Liver (tissue), 9 donors: ENCODE results near the gene ECE1. TPM values are rescaled to one million over a fixed set of nuclear protein-coding genes. Genes with fewer than 3 reads are reported as not detected.
A peak's percentile ranks its signal among the peaks of the same experiment; 100 is the strongest.

Experiments used
- DNase-seq: peaks from one replicate; pipeline ENCODE4 v3.0.0-alpha.2; 2017; ENCODE audit warnings: low spot score
- H3K27ac ChIP-seq, 2 donors: one replicate each; pipeline ENCODE4 v1.7.0; 2013; ENCODE audit warnings: inconsistent platforms in 2 of 2, low read length in 2 of 2, control low read depth in 1 of 2, low read depth in 1 of 2, mild to moderate bottlenecking in 1 of 2
- H3K27me3 ChIP-seq, 4 donors: one replicate each; pipeline versions ENCODE4 v1.6.1 to v1.7.0; 2013; ENCODE audit warnings: low read length in 3 of 4, inconsistent platforms in 1 of 4, mild to moderate bottlenecking in 1 of 4, moderate library complexity in 1 of 4; ENCODE audit not compliant: control insufficient read depth in 4 of 4, insufficient read depth in 4 of 4
- H3K36me3 ChIP-seq, 4 donors: one replicate each; pipeline versions ENCODE4 v1.6.1 to v1.7.0; 2013; ENCODE audit warnings: low read length in 3 of 4, mild to moderate bottlenecking in 3 of 4, low read depth in 1 of 4, moderate library complexity in 1 of 4; ENCODE audit not compliant: control insufficient read depth in 4 of 4, insufficient read depth in 3 of 4
- H3K4me1 ChIP-seq, 4 donors: one replicate each; pipeline versions ENCODE4 v1.6.1 to v1.7.0; 2013; ENCODE audit warnings: low read length in 3 of 4, mild to moderate bottlenecking in 3 of 4, moderate library complexity in 1 of 4; ENCODE audit not compliant: control insufficient read depth in 4 of 4, insufficient read depth in 4 of 4
- H3K4me3 ChIP-seq, 3 donors: one replicate each; pipeline versions ENCODE4 v1.6.1 to v1.7.0; 2013; ENCODE audit warnings: low read length in 3 of 3, control low read depth in 1 of 3, low read depth in 1 of 3, mild to moderate bottlenecking in 1 of 3
- H3K9ac ChIP-seq, 2 donors: one replicate each; pipeline ENCODE4 v1.7.0; 2013; ENCODE audit warnings: low read length in 2 of 2, mild to moderate bottlenecking in 2 of 2, moderate library complexity in 2 of 2, control low read depth in 1 of 2, low read depth in 1 of 2
- H3K9me3 ChIP-seq, 4 donors: one replicate each; pipeline versions ENCODE4 v1.6.1 to v1.7.0; 2013; ENCODE audit warnings: low read length in 3 of 4; ENCODE audit not compliant: control insufficient read depth in 4 of 4
- CTCF ChIP-seq: fragments of 150-350 bp; IDR thresholded peaks from 2 replicates; pipeline ENCODE4 v1.5.1; 2017; ENCODE audit warnings: improper control_type of control experiment, low read depth, low read length; ENCODE audit not compliant: missing input control
- FOXA1 ChIP-seq: IDR thresholded peaks from 2 replicates; pipeline ENCODE4 v1.6.1; 2016; ENCODE audit warnings: antibody characterized with exemption
- FOXA2 ChIP-seq: IDR thresholded peaks from 2 replicates; pipeline ENCODE4 v1.6.1; 2016; ENCODE audit warnings: antibody characterized with exemption
- GABPA ChIP-seq, 2 donors: IDR thresholded peaks in 1 of 2; conservative IDR thresholded peaks in 1 of 2; 2 replicates each; pipeline ENCODE4 v1.6.1; 2016; ENCODE audit warnings: antibody characterized with exemption in 2 of 2, mild to moderate bottlenecking in 1 of 2, moderate library complexity in 1 of 2
- HNF4A ChIP-seq, 2 donors: conservative IDR thresholded peaks; 2 replicates each; pipeline ENCODE4 v1.6.1; 2016; ENCODE audit warnings: antibody characterized with exemption in 2 of 2, mild to moderate bottlenecking in 2 of 2
- HNF4G ChIP-seq: IDR thresholded peaks from 2 replicates; pipeline ENCODE4 v1.6.1; 2016; ENCODE audit warnings: antibody characterized with exemption
- JUND ChIP-seq, 2 donors: IDR thresholded peaks; 2 replicates each; pipeline ENCODE4 v1.6.1; 2016; ENCODE audit warnings: antibody characterized with exemption in 2 of 2
- MAX ChIP-seq: IDR thresholded peaks from 2 replicates; pipeline ENCODE4 v1.6.1; 2016; ENCODE audit warnings: antibody characterized with exemption
- NR2F2 ChIP-seq: IDR thresholded peaks from 2 replicates; pipeline ENCODE4 v1.6.1; 2016; ENCODE audit warnings: antibody characterized with exemption
- RAD21 ChIP-seq, 2 donors: IDR thresholded peaks; 2 replicates each; pipeline ENCODE4 v1.6.1; 2016; ENCODE audit warnings: antibody characterized with exemption in 2 of 2, mild to moderate bottlenecking in 2 of 2
- REST ChIP-seq: IDR thresholded peaks from 2 replicates; pipeline ENCODE4 v1.6.1; 2016; ENCODE audit warnings: antibody characterized with exemption, mild to moderate bottlenecking
- SP1 ChIP-seq: IDR thresholded peaks from 2 replicates; pipeline ENCODE4 v1.6.1; 2018; ENCODE audit warnings: antibody characterized with exemption, mild to moderate bottlenecking
- TAF1 ChIP-seq: conservative IDR thresholded peaks from 2 replicates; pipeline ENCODE4 v1.6.1; 2016; ENCODE audit warnings: antibody characterized with exemption, mild to moderate bottlenecking
- YY1 ChIP-seq: IDR thresholded peaks from 2 replicates; pipeline ENCODE4 v1.6.1; 2016; ENCODE audit warnings: antibody characterized with exemption, mild to moderate bottlenecking
- ZBTB33 ChIP-seq: IDR thresholded peaks from 2 replicates; pipeline ENCODE4 v1.6.1; 2016; ENCODE audit warnings: antibody characterized with exemption
- WGBS: extraction: QIAGEN DNeasy Blood & Tissue Kit; methylation state at CpG from one replicate; pipeline ENCODE4 v1.1.7; 2013; 5-methylcytosine and 5-hydroxymethylcytosine counted together
- polyA plus RNA-seq, 2 donors: library from polyadenylated mRNA; stranded (reverse) in 1 of 2; unstranded in 1 of 2; fragments of 200-250 nt in 1 of 2; fragments of >200 nt in 1 of 2; fragmentation: Nextera tagmentation in 1 of 2; extraction: Ambion mirVana in 1 of 2; gene quantifications; one replicate each; pipeline versions ENCODE4 v1.2.1 to v1.2.3, GENCODE V29; 2013 to 2015
- total RNA-seq, 2 donors: library from RNA; depleted of rRNA; stranded (reverse); fragments of >200 nt; gene quantifications; one replicate each; pipeline ENCODE4 v1.2.3, GENCODE V29; 2014
- TF ChIP-seq, protein P1 (sequence below): IDR thresholded peaks from 2 replicates; pipeline ENCODE4 v1.6.1; 2016; ENCODE audit warnings: antibody characterized with exemption
- donor health status: healthy.
- donor health status: healthy.
- donor health status: healthy.
- donor health status: healthy.
- donor health status: healthy.

The ECE1 gene
- total and polyA plus RNA-seq, 4 donors, result 29.3 to 46.4 (median 39.6) TPM

DNA sequence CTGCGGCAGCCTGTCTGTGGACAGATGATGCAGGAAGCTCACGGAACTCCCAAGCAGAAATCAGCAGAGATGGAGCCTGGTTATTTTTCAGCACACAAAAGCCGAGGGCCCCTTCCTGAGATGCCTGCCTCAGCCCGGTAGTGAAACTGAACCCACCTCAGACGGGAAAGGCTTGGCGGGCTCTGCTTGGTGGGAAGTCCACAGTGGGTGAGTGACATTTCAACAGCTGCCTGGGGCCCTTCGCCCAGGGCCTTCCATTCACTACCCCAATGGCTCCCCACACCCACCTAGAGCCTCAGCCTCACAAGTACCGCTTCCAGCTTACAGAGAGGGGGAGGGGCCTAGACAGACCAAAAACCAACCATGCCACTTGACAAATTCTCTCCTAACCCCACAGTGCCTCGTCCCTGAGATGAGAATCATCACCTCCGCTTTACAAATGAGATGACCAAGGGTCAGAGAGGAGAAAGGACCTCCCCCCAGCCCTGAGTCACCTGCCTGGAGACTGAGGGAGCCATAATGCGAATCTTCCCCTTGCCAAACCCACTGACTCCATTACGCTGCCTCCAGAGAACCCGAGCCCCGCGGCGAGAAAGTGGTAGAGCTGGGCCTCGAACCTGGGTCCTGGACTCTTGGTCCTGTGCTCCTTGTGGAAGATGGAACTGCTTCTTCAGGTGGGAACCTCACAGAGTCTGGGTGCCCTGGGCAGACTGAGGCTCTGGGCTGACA is 3.4 kb upstream of the ECE1 start:
- Histone ChIP-seq H3K27me3 (no peaks in the 10 kb centered on the region), H3K36me3 (no peaks in the 10 kb centered on the region), H3K4me1 (peaks cover 0 to 14% (median 6%) of the 10 kb centered on the region in 4 donors), H3K4me3 (no peak overlapping the region), H3K27ac (peak overlapping the region; percentile 59 to 65), H3K9me3 (no peaks in the 10 kb centered on the region), H3K9ac (peak overlapping the region in 1 of 2 donors; percentile 20)
- DNase-seq, result no peak
- 87% methylated on average over 17 of the region's 17 CpGs for WGBS
- TF ChIP-seq REST, result no peak
- no peak for TF ChIP-seq FOXA2
- no peak for TF ChIP-seq YY1
- TF ChIP-seq GABPA (IDR thresholded peaks at IDR 0.05 in 1 of 2, conservative IDR thresholded peaks at IDR 0.05 in 1 of 2), result no peak
- no peak for TF ChIP-seq TAF1
- no peak for TF ChIP-seq NR2F2
- no peak for TF ChIP-seq HNF4G
- TF ChIP-seq ZBTB33, result no peak
- no peak for TF ChIP-seq HNF4A (conservative IDR thresholded peaks at IDR 0.05)
- TF ChIP-seq RAD21 (IDR thresholded peaks at IDR 0.05), result no peak
- no peak for TF ChIP-seq MAX
- TF ChIP-seq, protein P1, sequence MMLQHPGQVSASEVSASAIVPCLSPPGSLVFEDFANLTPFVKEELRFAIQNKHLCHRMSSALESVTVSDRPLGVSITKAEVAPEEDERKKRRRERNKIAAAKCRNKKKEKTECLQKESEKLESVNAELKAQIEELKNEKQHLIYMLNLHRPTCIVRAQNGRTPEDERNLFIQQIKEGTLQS, result no peak
- no peak for TF ChIP-seq FOXA1
- no peak for TF ChIP-seq CTCF
- no peak for TF ChIP-seq JUND (IDR thresholded peaks at IDR 0.05)
- no peak for TF ChIP-seq SP1
